ENCODE results near the gene NFYA.
A peak's percentile ranks its signal among the peaks of the same experiment; 100 is the strongest.

NFYA gene

DNA sequence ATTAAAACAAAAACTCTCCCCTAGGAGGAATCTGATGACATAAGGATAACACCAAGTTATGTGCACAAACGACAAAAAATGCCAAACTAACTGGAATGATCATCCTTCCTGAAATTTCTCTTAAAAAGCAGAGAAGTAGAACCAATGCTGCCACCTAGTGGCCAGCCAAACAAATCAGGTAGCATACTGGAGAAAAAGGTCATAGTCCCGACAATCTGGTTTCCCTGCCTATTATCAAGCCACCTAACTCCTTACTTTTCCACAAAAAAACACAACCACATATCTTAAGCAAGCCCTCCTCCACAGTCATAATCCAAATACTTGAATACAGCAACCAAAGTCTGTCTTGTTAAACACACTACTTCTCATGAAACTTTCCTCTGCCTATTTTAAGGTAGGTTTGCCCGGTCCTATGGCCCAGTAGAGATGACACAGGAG is 5.9 kb upstream of the NFYA start:
- TF ChIP-seq RAD21 (IDR thresholded peaks at IDR 0.05; ENCODE audit: low read depth), result peak; percentile 66
- no peak for TF ChIP-seq CREB1 (IDR thresholded peaks at IDR 0.05; ENCODE audit: low read depth)
- no peak for TF ChIP-seq NFIC (IDR thresholded peaks at IDR 0.05)

DNA sequence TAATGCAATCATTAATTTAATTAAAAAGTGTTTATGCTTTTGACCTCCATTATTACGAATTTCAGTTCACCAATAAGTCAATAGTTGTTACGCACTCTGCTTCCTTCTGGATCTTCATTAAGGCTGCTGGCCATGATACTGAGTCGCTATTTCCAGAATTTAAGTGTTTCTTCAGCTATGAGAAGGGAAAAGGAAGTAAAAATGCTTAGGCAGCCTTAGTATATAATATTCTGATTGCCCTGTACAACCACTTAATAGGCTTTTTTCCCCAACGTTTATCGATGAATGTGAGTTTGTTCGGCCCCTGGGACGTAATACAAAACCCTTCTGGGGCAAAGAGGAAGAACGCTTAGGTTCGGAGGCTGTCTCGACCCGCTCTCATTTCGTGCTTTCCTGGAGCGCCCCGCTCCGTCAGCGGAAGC is 1.3 kb upstream of the NFYA start:
- TF ChIP-seq TAF1 (IDR thresholded peaks at IDR 0.05; ENCODE audit: low read depth) (0 out of 2 replicates have a peak, but pooled peaks have one; percentile 43), RAD21 (IDR thresholded peaks at IDR 0.05; ENCODE audit: low read depth) (no peak)

DNA sequence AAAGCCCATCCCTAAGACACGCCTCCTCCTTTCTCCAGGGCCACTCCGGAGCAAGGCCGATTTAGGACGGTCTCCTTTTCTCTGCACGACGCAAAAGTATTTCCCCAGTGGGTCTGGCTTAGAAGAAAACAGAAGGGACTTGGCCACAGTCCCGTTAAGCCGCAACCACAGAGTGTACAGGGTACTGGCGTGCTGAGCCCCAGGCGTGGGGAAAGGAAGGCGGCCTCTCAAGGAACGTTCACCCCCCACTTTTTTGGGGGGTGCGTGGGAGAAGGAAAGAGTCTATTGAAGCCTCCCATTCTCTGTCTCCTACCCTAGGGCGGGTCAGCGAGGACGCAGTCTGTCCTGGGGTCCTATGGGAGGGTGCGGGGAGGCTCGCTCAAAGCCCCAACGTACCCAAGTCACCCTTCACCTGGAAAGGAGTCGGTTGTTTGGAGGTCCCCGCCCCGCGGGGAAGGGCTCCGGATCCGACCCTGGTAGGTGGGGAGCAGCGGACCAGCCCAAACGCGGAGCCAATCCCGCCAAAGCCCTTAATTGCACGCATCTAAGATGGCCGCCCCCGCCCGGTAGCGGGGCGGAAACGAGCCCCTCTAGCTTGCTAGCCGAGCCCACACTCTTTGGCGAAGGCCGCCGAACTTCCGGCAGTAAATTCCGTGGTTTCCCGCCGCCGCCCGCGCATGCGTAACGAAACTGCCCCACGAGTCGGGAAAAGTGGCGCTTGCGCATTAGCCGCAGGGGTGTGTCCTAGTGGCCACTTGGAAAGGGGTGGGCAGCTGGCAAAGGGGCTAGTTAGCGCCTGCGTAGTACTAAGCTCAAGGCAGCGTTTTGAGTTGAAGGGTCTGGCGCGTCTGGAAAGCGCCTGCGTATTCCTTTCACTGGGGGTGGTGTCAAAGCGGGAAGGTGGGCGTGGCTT is 595 bp upstream of the NFYA start, which contains the start of gene OARD1:
Gene OARD1, minus strand, starts transcription at position 434 of the 913 bp plus-strand sequence. CDS start 722 bp downstream, outside the sequence.
- TF ChIP-seq EGR1 (IDR thresholded peaks at IDR 0.05) (peak; percentile 52; the same call in 1 of the 2 replicates), RAD21 (IDR thresholded peaks at IDR 0.05; ENCODE audit: low read depth) (no peak), NFIC (IDR thresholded peaks at IDR 0.05) (no peak), CEBPB (IDR thresholded peaks at IDR 0.05) (no peak), YY1 (IDR thresholded peaks at IDR 0.05; ENCODE audit: low read depth) (peak; percentile 94), TEAD4 (IDR thresholded peaks at IDR 0.05) (peak; percentile 61), ZBTB7A (IDR thresholded peaks at IDR 0.05; ENCODE audit: low read depth) (no peak; the same call in 1 of the 2 replicates), FOXM1 (IDR thresholded peaks at IDR 0.05; ENCODE audit: borderline replicate concordance, low read depth) (no peak; the same call in 1 of the 2 replicates), TAF1 (IDR thresholded peaks at IDR 0.05; ENCODE audit: low read depth) (peak; percentile 55)
- TF ChIP-seq, protein P1, sequence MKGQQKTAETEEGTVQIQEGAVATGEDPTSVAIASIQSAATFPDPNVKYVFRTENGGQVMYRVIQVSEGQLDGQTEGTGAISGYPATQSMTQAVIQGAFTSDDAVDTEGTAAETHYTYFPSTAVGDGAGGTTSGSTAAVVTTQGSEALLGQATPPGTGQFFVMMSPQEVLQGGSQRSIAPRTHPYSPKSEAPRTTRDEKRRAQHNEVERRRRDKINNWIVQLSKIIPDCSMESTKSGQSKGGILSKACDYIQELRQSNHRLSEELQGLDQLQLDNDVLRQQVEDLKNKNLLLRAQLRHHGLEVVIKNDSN (IDR thresholded peaks at IDR 0.05), result no peak
- TF ChIP-seq, protein P2, sequence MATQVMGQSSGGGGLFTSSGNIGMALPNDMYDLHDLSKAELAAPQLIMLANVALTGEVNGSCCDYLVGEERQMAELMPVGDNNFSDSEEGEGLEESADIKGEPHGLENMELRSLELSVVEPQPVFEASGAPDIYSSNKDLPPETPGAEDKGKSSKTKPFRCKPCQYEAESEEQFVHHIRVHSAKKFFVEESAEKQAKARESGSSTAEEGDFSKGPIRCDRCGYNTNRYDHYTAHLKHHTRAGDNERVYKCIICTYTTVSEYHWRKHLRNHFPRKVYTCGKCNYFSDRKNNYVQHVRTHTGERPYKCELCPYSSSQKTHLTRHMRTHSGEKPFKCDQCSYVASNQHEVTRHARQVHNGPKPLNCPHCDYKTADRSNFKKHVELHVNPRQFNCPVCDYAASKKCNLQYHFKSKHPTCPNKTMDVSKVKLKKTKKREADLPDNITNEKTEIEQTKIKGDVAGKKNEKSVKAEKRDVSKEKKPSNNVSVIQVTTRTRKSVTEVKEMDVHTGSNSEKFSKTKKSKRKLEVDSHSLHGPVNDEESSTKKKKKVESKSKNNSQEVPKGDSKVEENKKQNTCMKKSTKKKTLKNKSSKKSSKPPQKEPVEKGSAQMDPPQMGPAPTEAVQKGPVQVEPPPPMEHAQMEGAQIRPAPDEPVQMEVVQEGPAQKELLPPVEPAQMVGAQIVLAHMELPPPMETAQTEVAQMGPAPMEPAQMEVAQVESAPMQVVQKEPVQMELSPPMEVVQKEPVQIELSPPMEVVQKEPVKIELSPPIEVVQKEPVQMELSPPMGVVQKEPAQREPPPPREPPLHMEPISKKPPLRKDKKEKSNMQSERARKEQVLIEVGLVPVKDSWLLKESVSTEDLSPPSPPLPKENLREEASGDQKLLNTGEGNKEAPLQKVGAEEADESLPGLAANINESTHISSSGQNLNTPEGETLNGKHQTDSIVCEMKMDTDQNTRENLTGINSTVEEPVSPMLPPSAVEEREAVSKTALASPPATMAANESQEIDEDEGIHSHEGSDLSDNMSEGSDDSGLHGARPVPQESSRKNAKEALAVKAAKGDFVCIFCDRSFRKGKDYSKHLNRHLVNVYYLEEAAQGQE (IDR thresholded peaks at IDR 0.05; ENCODE audit: low read depth), result no peak

DNA sequence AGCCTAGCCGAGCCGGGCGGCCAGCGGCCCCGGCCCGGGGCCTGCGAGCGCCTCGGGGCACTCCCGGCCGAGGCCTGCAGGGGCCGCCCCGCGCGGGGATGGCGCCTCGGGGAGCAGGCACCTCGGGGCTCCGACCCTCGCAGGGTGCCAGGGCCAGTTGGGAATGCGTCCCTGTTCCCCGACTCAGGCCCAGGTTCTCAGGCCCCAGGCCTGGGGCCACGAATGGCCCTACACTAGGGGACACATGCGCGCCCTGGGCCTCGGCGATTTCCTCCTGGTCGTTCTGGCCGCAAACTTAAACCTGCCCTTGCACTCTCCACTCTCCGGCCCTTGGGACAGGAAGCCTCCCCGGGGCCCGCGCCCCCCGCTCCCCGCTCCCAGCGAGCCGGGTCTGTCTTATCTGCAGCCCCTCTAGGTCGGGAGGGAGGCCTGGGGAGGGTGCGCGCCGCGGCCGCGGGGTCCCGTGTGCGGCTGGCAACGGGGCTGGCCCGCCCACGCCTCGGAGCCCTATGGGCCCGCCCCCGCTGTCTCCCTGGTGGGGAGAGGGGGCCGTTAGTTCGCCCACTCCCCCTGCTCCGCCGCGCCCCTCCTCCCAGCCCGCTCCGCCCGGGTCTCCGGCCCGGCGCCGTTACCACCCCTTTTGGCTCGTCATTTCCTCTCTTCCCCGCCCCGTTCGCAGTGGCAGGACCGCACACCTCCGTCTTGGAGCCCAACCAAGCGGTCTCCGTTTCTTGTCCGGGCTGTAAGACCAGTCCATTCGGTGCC is 611 bp downstream of the NFYA start:
- no peak for TF ChIP-seq RAD21 (IDR thresholded peaks at IDR 0.05; ENCODE audit: low read depth)
- peak; percentile 45 for TF ChIP-seq NFIC (IDR thresholded peaks at IDR 0.05)
- TF ChIP-seq YY1 (IDR thresholded peaks at IDR 0.05; ENCODE audit: low read depth), result no peak
- TF ChIP-seq EGR1 (IDR thresholded peaks at IDR 0.05), result peak; percentile 91
- TF ChIP-seq FOXM1 (IDR thresholded peaks at IDR 0.05; ENCODE audit: borderline replicate concordance, low read depth), result no peak
- TF ChIP-seq TAF1 (IDR thresholded peaks at IDR 0.05; ENCODE audit: low read depth), result 0 out of 2 replicates have a peak, but pooled peaks have one; percentile 57
- TF ChIP-seq ZBTB7A (IDR thresholded peaks at IDR 0.05; ENCODE audit: low read depth), result peak; percentile 94
- peak; percentile 36; the same call in 1 of the 2 replicates for TF ChIP-seq CREB1 (IDR thresholded peaks at IDR 0.05; ENCODE audit: low read depth)
- TF ChIP-seq, protein P3, sequence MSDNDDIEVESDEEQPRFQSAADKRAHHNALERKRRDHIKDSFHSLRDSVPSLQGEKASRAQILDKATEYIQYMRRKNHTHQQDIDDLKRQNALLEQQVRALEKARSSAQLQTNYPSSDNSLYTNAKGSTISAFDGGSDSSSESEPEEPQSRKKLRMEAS (IDR thresholded peaks at IDR 0.05), result peak; percentile 7; the same call in 1 of the 2 replicates
- TF ChIP-seq, protein P2 (IDR thresholded peaks at IDR 0.05; ENCODE audit: low read depth), result no peak
- TF ChIP-seq TCF12 (IDR thresholded peaks at IDR 0.05; ENCODE audit: low read depth), result 0 out of 2 replicates have a peak, but pooled peaks have one; percentile 9
- TF ChIP-seq EP300 (IDR thresholded peaks at IDR 0.05; ENCODE audit: borderline replicate concordance), result no peak

DNA sequence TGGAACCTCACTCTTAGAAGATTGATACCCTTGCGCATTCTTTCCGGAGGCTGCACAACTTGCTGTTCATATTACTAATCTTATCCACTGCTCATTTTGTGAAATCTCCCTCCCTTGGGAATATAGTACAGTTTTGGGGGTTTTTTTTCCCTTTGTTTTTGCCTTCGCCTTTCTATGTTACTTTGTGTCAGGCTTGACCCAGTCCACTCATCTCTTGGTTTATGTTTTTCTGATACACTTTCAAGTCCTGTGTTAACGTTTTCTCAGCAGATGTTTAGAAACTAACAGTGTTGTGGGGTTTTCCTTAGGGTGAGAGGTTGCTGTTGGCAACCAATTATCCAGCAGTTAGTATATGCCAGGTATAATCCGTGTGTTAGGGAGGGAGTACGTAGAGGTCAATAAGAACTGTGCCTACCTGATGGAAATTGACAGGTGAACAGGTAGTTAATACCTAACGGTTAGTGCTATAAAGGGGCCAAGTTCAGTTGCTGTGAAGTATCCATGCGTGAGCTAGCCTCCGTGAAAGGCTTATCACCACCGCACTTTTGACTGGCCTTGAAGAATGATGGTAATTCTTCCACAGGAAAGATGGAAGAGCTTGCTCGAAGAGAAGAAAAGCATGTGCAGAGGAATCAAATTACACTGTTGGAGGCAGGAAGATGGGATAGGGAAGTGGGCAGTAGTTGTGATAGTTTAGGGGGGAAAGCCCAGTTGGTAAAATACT is 1.4 kb downstream of the NFYA start:
- TF ChIP-seq NFIC (IDR thresholded peaks at IDR 0.05), result no peak; the same call in 1 of the 2 replicates
- TF ChIP-seq, protein P2 (IDR thresholded peaks at IDR 0.05; ENCODE audit: low read depth), result no peak
- TF ChIP-seq, protein P3 (IDR thresholded peaks at IDR 0.05), result no peak
- TF ChIP-seq CREB1 (IDR thresholded peaks at IDR 0.05; ENCODE audit: low read depth), result no peak
- TF ChIP-seq, protein P1 (IDR thresholded peaks at IDR 0.05), result no peak
- TF ChIP-seq CEBPB (IDR thresholded peaks at IDR 0.05), result no peak
- no peak for TF ChIP-seq TAF1 (IDR thresholded peaks at IDR 0.05; ENCODE audit: low read depth)
- no peak for TF ChIP-seq RAD21 (IDR thresholded peaks at IDR 0.05; ENCODE audit: low read depth)
- no peak for TF ChIP-seq EP300 (IDR thresholded peaks at IDR 0.05; ENCODE audit: borderline replicate concordance)
- no peak for TF ChIP-seq YY1 (IDR thresholded peaks at IDR 0.05; ENCODE audit: low read depth)
- TF ChIP-seq ZBTB7A (IDR thresholded peaks at IDR 0.05; ENCODE audit: low read depth), result no peak
